ENCODE results near the gene MXRA8.

MXRA8 gene

GRCh38 chr1:1334835-1335234, 23.5 kb downstream of the MXRA8 start:
- DNase-seq (ENCODE audit: low read depth) = no peak

- DNase-seq (ENCODE audit: low read depth) = no peak
These were observed 24.7 kb downstream of the MXRA8 start for GRCh38 chr1:1333551-1334241.

GRCh38 chr1:1332774-1333480, 25.4 kb downstream of the MXRA8 start:
- no peak for DNase-seq (ENCODE audit: low read depth)

- no peak for DNase-seq (ENCODE audit: low read depth)
These were observed 26.2 kb downstream of the MXRA8 start for GRCh38 chr1:1332031-1332755.

- no peak for DNase-seq (ENCODE audit: low read depth)
These were observed 27.0 kb downstream of the MXRA8 start, which contains the start of gene TAS1R3 for GRCh38 chr1:1331068-1331965. TAS1R3 (plus strand) TSS chr1:1331280; CDS start chr1:1331346, 66 bp downstream.

GRCh38 chr1:1330366-1331067, 27.8 kb downstream of the MXRA8 start:
- DNase-seq (ENCODE audit: low read depth) = no peak

GRCh38 chr1:1329304-1330210, 28.8 kb downstream of the MXRA8 start:
- no peak for DNase-seq (ENCODE audit: low read depth)

GRCh38 chr1:1328254-1328653, 30.1 kb downstream of the MXRA8 start:
- DNase-seq (ENCODE audit: low read depth) = no peak

GRCh38 chr1:1327291-1327690, 31.1 kb downstream of the MXRA8 start:
- DNase-seq (ENCODE audit: low read depth) = no peak

GRCh38 chr1:1326075-1326605, 32.2 kb downstream of the MXRA8 start:
- no peak for DNase-seq (ENCODE audit: low read depth)

- no peak for DNase-seq (ENCODE audit: low read depth)
These were observed 32.9 kb downstream of the MXRA8 start for GRCh38 chr1:1325288-1326074.

- DNase-seq (ENCODE audit: low read depth) = peak; percentile 82
These were observed 33.6 kb downstream of the MXRA8 start, which contains the start of the genes CPTP and INTS11 for GRCh38 chr1:1324524-1325287. CPTP (plus strand) TSS chr1:1324802; CDS start chr1:1326911, 2,109 bp downstream. INTS11 (minus strand) TSS chr1:1324660; CDS start chr1:1324608, 52 bp downstream.

GRCh38 chr1:1324084-1324523, 34.3 kb downstream of the MXRA8 start:
- no peak for DNase-seq (ENCODE audit: low read depth)

- DNase-seq (ENCODE audit: low read depth) = no peak
These were observed 35.4 kb downstream of the MXRA8 start for GRCh38 chr1:1322952-1323351.

GRCh38 chr1:1322418-1322817, 35.9 kb downstream of the MXRA8 start:
- no peak for DNase-seq (ENCODE audit: low read depth)

- no peak for DNase-seq (ENCODE audit: low read depth)
These were observed 36.9 kb downstream of the MXRA8 start for GRCh38 chr1:1321477-1321876.

- no peak for DNase-seq (ENCODE audit: low read depth)
These were observed 37.5 kb downstream of the MXRA8 start for GRCh38 chr1:1320666-1321448.

Data from GM04504 (cell line).